ENCODE results near the gene SNX32.

Gene SNX32

GRCh38 chr11:65887723-65888162, 54.0 kb downstream of the SNX32 start:
- peak in 1 of 6 experiments; percentile 55 for DNase-seq

- peak; percentile 86 to 94 (median 90) for DNase-seq
Measured at GRCh38 chr11:65888163-65888814, 54.5 kb downstream of the SNX32 start, which contains the start of gene FIBP. FIBP (minus strand) TSS chr11:65888471; CDS start chr11:65888418, 53 bp downstream.

GRCh38 chr11:65890324-65891218, 56.8 kb downstream of the SNX32 start, which contains the start of gene CCDC85B:
CCDC85B (plus strand) TSS chr11:65890673; CDS start chr11:65890784, 111 bp downstream.
- DNase-seq, result peak; percentile 96 to 98 (median 97)

- peak in 1 of 6 experiments; percentile 19 for DNase-seq
Measured at GRCh38 chr11:65891219-65892136, 57.7 kb downstream of the SNX32 start.

- DNase-seq, result peak in 2 of 6 experiments; percentile 10 to 21
Measured at GRCh38 chr11:65892137-65892540, 58.4 kb downstream of the SNX32 start.

GRCh38 chr11:65892661-65893317, 59.0 kb downstream of the SNX32 start:
- no peak for DNase-seq

GRCh38 chr11:65894034-65894591, 60.4 kb downstream of the SNX32 start:
- peak in 3 of 6 experiments; percentile 14 to 23 (median 14) for DNase-seq

- no peak for DNase-seq
Measured at GRCh38 chr11:65895482-65895981, 61.8 kb downstream of the SNX32 start.

- no peak for DNase-seq
Measured at GRCh38 chr11:65896034-65896999, 62.6 kb downstream of the SNX32 start.

- no peak for DNase-seq
Measured at GRCh38 chr11:65897020-65897471, 63.3 kb downstream of the SNX32 start.

- DNase-seq, result no peak
Measured at GRCh38 chr11:65898656-65899355, 65.0 kb downstream of the SNX32 start.

GRCh38 chr11:65899356-65900124, 65.8 kb downstream of the SNX32 start:
- DNase-seq, result peak in 4 of 6 experiments; percentile 7 to 35 (median 24)

GRCh38 chr11:65900125-65900898, 66.5 kb downstream of the SNX32 start, which contains the start of gene FOSL1:
FOSL1 (minus strand) TSS chr11:65900388; CDS start chr11:65900339, 49 bp downstream.
- peak; percentile 83 to 94 (median 88) for DNase-seq

GRCh38 chr11:65900899-65901180, 67.1 kb downstream of the SNX32 start:
- no peak for DNase-seq

GRCh38 chr11:65903068-65903481, 69.3 kb downstream of the SNX32 start:
- DNase-seq, result no peak
